Kidney (tissue), 14 donors: ENCODE measurements around the gene PLEKHA4. TPM values are rescaled to one million over a fixed set of nuclear protein-coding genes. Genes with fewer than 3 reads are reported as not detected.

ENCODE experiments used
- DNase-seq, 5 donors: peaks; one replicate each; pipeline ENCODE4 v3.0.0-alpha.2; 2013 to 2020
- FAIRE-seq: peaks from 2 replicates; lab custom pipeline; 2012; peaks lifted over from hg19 to GRCh38; lab: Jason Lieb, UNC
- H3K27ac ChIP-seq, 2 donors: one replicate each; pipeline ENCODE4 v1.7.0; 2013; ENCODE audit warnings: low read depth in 2 of 2, low read length in 2 of 2, inconsistent platforms in 1 of 2
- H3K27me3 ChIP-seq: one replicate; pipeline ENCODE4 v1.7.1; 2013; ENCODE audit warnings: low read length, inconsistent platforms; ENCODE audit not compliant: control insufficient read depth, insufficient read depth
- H3K36me3 ChIP-seq, 3 donors: one replicate each; pipeline versions ENCODE4 v1.7.0 to v1.7.1; 2013; ENCODE audit warnings: low read length in 3 of 3, control low read depth in 1 of 3, inconsistent platforms in 1 of 3; ENCODE audit not compliant: insufficient read depth in 3 of 3, control insufficient read depth in 2 of 3
- H3K4me1 ChIP-seq, 3 donors: one replicate each; pipeline versions ENCODE4 v1.7.0 to v1.7.1; 2013; ENCODE audit warnings: low read length in 3 of 3, inconsistent platforms in 1 of 3, low read depth in 1 of 3; ENCODE audit not compliant: control insufficient read depth in 2 of 3, insufficient read depth in 2 of 3
- H3K4me3 ChIP-seq, 3 donors: one replicate each; pipeline versions ENCODE4 v1.7.0 to v1.8.1; 2013; ENCODE audit warnings: low read length in 3 of 3, control low read depth in 1 of 3, inconsistent platforms in 1 of 3
- H3K9ac ChIP-seq, 3 donors: one replicate each; pipeline versions ENCODE4 v1.7.0 to v1.7.1; 2013; ENCODE audit warnings: low read length in 3 of 3, control low read depth in 1 of 3, inconsistent platforms in 1 of 3
- H3K9me3 ChIP-seq, 3 donors: one replicate each; pipeline versions ENCODE4 v1.7.0 to v1.7.1; 2013; ENCODE audit warnings: low read length in 3 of 3, control low read depth in 1 of 3, inconsistent platforms in 1 of 3; ENCODE audit not compliant: control insufficient read depth in 2 of 3, insufficient read depth in 1 of 3
- intact Hi-C: fragments of 100-400 bp; cut with DNase I; formaldehyde crosslinking; loops from one replicate; pipeline ENCODE4 v1.11.1; 2022
- polyA plus RNA-seq: library from polyadenylated mRNA; stranded (reverse); fragments of 350-450 nt; fragmentation: Illumina TruSeq; extraction: RNeasy Lipid Tissue Mini Kit (QIAGEN cat#74804); gene quantifications from one replicate; pipeline ENCODE4 v1.2.3, GENCODE V29; 2014; ENCODE audit warnings: low read depth, low replicate concordance; ENCODE audit not compliant: insufficient read depth
- total RNA-seq: library from RNA; stranded (reverse); fragmentation: NEBNext Ultra II Directional; extraction: Animal tissue kit (Norgen Biotek cat#: 25700); gene quantifications from one replicate; pipeline ENCODE4 v1.2.1, GENCODE V29; 2021
- TF ChIP-seq, protein P1 (sequence below): IDR thresholded peaks from 3 replicates; pipeline ENCODE4 v1.5.1; 2012; ENCODE audit warnings: mild to moderate bottlenecking, moderate library complexity, borderline replicate concordance; ENCODE audit not compliant: insufficient read depth; ENCODE audit errors: extremely low read depth
- donor health status: control.
- donor health status: control.
- donor health status: control.
- donor health status: control.
- donor health status: control.
- donor health status: DM: yes; HTN: yes; CAD: no.
- donor health status: Normal renal cell carcinoma (clear cell type).

The PLEKHA4 gene
- total and polyA plus RNA-seq, 2 donors from 2014 or later, result 22.9 to 79.1 TPM

- Histone ChIP-seq H3K4me1 (peaks cover 4 to 26% (median 13%) of the 10 kb centered on the region in 3 donors), H3K36me3 (peaks cover 0 to 14% (median 2%) of the 10 kb centered on the region in 3 donors), H3K9me3 (no peaks in the 10 kb centered on the region), H3K27me3 (no peaks in the 10 kb centered on the region), H3K9ac (peak overlapping the region in 2 of 3 donors; percentile 96 to 100), H3K4me3 (peak overlapping the region; percentile 37 to 100 (median 99)), H3K27ac (peak overlapping the region; percentile 100)
- no peak for DNase-seq
- intact Hi-C loops, result no loop called here
- no peak for FAIRE-seq
- TF ChIP-seq, protein P1, sequence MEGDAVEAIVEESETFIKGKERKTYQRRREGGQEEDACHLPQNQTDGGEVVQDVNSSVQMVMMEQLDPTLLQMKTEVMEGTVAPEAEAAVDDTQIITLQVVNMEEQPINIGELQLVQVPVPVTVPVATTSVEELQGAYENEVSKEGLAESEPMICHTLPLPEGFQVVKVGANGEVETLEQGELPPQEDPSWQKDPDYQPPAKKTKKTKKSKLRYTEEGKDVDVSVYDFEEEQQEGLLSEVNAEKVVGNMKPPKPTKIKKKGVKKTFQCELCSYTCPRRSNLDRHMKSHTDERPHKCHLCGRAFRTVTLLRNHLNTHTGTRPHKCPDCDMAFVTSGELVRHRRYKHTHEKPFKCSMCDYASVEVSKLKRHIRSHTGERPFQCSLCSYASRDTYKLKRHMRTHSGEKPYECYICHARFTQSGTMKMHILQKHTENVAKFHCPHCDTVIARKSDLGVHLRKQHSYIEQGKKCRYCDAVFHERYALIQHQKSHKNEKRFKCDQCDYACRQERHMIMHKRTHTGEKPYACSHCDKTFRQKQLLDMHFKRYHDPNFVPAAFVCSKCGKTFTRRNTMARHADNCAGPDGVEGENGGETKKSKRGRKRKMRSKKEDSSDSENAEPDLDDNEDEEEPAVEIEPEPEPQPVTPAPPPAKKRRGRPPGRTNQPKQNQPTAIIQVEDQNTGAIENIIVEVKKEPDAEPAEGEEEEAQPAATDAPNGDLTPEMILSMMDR, result no peak
These were observed 6.1 kb upstream of the PLEKHA4 start for GRCh38 chr19:48874303-48875135.

GRCh38 chr19:48873476-48874302 lies 5.3 kb upstream of the PLEKHA4 start:
- Histone ChIP-seq H3K4me1 (peaks cover 4 to 26% (median 13%) of the 10 kb centered on the region in 3 donors), H3K4me3 (peak overlapping the region; percentile 98 to 100 (median 99)), H3K27ac (peak overlapping the region; percentile 100), H3K9ac (peak overlapping the region; percentile 96 to 100 (median 99)), H3K36me3 (peaks cover 0 to 14% (median 2%) of the 10 kb centered on the region in 3 donors), H3K27me3 (no peaks in the 10 kb centered on the region), H3K9me3 (no peaks in the 10 kb centered on the region)
- TF ChIP-seq, protein P1, result no peak
- FAIRE-seq (no peak), DNase-seq (no peak)
- intact Hi-C loops, result no loop called here

DNA sequence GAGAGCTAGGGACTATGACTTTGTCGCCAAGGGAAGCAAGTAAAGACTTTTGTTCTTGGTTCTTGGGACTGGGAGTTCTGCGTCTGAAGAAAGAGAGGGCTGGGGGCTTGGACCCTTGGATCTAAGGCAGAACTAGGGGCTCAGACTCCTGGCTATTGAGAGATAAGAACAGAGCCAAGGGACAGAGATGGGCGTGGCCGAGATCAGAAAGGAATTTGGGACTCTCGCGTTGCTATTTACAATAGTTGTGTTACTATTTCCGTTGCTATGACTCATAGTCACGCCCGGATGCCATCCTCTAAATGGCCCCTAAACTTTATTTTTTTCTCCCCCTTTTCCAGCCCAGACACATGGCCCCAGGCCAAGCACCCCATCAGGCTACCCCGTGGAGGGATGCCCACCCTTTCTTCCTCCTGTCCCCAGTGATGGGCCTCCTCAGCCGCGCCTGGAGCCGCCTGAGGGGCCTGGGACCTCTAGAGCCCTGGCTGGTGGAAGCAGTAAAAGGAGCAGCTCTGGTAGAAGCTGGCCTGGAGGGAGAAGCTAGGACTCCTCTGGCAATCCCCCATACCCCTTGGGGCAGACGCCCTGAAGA lies 4.6 kb upstream of the PLEKHA4 start:
- no peak for FAIRE-seq
- Histone ChIP-seq H3K27ac (peak overlapping the region; percentile 100), H3K9ac (peak overlapping the region; percentile 99 to 100 (median 100)), H3K9me3 (no peaks in the 10 kb centered on the region), H3K4me3 (peak overlapping the region; percentile 98 to 100 (median 99)), H3K27me3 (no peaks in the 10 kb centered on the region), H3K36me3 (peaks cover 0 to 14% (median 2%) of the 10 kb centered on the region in 3 donors), H3K4me1 (peaks cover 4 to 26% (median 13%) of the 10 kb centered on the region in 3 donors)
- intact Hi-C loops, result no loop called here
- TF ChIP-seq, protein P1, result no peak
- DNase-seq, result peak; percentile 90 to 98 (median 94)
